Activated T-cell treated with anti-CD3 and anti-CD28 coated beads, Interleukin-2, amount 50 U/mL, for 24 hours (primary cell): Measurements from ENCODE around the gene UBE2J2.

Source experiments
- DNase-seq: peaks from one replicate; pipeline ENCODE4 v3.0.0-alpha.2; 2020
- H3K27ac Mint-ChIP-seq: 2 replicates; pipeline ENCODE4 v1.8.0; 2020; ENCODE audit warnings: mild to moderate bottlenecking, mixed read lengths
- H3K27me3 Mint-ChIP-seq: 2 replicates; pipeline ENCODE4 v1.8.0; 2020; ENCODE audit warnings: mixed read lengths
- H3K36me3 Mint-ChIP-seq: 2 replicates; pipeline ENCODE4 v1.8.0; 2020; ENCODE audit warnings: low read depth, mixed read lengths
- H3K4me1 Mint-ChIP-seq: 2 replicates; pipeline ENCODE4 v1.8.0; 2020; ENCODE audit warnings: low read depth, mixed read lengths
- H3K4me3 Mint-ChIP-seq: 2 replicates; pipeline ENCODE4 v1.8.0; 2020; ENCODE audit warnings: mild to moderate bottlenecking, moderate library complexity, mixed read lengths
- H3K9me3 Mint-ChIP-seq: 2 replicates; pipeline ENCODE4 v1.8.0; 2020; ENCODE audit warnings: mixed read lengths

The UBE2J2 gene

DNA sequence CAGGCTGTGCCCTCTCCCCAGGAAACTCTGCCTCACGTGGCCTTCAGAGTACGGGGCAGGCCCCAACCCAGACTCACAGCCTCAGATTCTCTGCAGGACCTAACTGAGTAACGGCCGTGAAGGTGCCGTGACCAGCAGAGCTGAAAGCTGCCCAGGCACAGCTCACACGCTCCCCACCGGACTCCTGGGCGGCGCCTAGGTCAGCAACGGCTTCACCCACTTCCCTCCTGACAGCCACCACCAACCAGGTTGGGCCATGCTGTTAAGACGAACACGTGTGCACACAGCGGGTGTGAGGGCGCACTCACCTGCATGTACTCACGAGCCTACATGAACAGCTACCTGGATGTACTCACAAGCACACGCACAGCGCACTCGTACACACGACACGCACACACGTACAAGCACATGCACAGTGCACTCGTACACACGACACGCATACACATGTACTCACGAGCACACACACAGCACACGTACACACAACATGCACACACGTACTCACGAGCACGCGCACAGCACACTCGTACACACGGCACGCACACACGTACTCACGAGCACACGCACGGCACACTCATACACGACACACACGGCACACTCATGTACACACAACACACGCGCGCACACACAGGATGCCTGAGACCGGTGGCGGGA, 51.0 kb downstream of the UBE2J2 start:
- no peak for DNase-seq
- Mint-ChIP-seq H3K36me3 (peaks cover 71% of the 10 kb centered on the region), H3K4me1 (peaks cover 33% of the 10 kb centered on the region), H3K9me3 (no peaks in the 10 kb centered on the region), H3K27me3 (no peaks in the 10 kb centered on the region), H3K27ac (peak overlapping the region; percentile 12), H3K4me3 (no peak overlapping the region)

DNA sequence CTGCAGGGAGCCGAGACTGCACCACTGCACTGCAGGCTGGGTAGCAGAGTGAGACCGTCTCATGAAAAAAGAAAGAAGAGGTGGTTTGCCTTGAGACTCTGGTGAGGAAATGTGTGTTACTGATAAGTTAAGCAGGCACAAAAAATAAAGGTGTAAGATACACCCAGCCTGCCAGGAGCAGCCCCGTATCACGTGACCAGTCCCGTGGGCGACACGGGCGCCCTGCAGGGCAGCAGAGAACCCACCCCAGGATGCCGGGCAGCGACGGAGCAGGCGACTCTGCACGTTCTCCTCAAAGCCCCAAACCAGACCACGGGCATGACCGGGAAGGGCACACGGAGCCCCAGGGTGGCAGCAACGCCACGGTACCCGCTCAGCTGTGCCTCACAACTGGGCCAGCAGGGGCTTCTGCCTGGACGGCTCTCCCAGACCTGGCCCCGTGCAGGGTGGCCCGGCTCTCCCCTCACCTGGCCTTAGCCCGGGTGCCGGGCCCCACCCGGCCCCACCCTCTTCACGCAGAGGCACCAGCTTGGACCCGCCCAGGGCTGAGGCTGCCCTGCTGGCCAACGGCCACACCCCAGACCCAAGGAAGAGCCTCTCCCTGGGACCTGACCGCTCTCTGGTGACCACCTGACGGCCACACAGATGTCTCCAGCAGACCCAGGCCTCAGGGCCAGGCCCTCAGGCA, 51.6 kb downstream of the UBE2J2 start:
- H3K4me3 Mint-ChIP-seq: no peak overlapping the region
- no peaks in the 10 kb centered on the region for H3K9me3 Mint-ChIP-seq
- no peak overlapping the region for H3K27ac Mint-ChIP-seq
- no peaks in the 10 kb centered on the region for H3K27me3 Mint-ChIP-seq
- peaks cover 38% of the 10 kb centered on the region for H3K4me1 Mint-ChIP-seq
- H3K36me3 Mint-ChIP-seq: peaks cover 73% of the 10 kb centered on the region
- DNase-seq: no peak

DNA sequence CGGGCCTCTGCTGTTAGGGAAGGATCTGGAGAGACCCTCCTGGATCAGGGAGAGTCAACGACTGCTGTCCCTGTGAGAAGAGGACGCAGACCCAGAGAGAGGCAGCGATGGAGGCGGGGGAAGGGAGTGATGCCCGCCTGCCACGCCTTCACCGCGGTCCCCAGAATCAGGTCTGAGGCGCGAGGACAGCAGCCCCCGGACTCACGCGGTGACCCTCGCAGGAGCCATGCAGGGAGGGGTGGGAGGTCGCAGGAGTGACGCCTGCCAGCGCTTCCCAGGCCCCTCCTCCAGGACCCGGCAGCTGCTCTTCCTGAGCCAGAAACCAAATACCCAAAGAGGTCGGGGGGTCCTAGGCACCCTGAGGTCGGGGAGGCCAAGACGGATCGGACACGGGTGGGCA, 53.5 kb downstream of the UBE2J2 start:
- Mint-ChIP-seq H3K36me3 (peaks cover 73% of the 10 kb centered on the region), H3K4me1 (peaks cover 46% of the 10 kb centered on the region)

DNA sequence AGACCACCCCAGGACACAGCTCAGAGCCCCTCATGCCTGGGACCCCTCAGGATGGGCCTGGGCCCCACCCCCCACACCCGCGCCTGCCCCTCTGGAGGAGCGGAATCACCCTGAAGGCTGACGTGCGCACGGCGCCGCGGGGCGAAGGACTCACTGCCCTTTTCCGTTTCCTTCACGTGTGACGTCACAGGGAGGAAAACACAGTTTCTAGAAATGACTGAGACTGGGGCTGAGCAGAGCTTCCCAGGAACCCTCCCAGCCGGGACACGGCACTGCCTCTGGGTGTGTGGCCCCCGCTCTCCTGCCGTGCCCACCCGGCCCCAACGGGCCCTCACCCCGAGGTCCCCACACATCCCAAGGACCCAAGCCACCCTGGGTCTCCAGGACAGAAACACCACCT, 54.3 kb downstream of the UBE2J2 start:
- Mint-ChIP-seq H3K9me3 (no peaks in the 10 kb centered on the region), H3K27me3 (no peaks in the 10 kb centered on the region), H3K4me3 (peak overlapping the region; percentile 57), H3K36me3 (peaks cover 72% of the 10 kb centered on the region), H3K4me1 (peaks cover 53% of the 10 kb centered on the region), H3K27ac (peak overlapping the region; percentile 89)
- DNase-seq: peak; percentile 65

More for the DNA sequence above, 53.5 kb downstream of the UBE2J2 start:
- no peaks in the 10 kb centered on the region for H3K27me3 Mint-ChIP-seq
- DNase-seq: no peak
- H3K9me3 Mint-ChIP-seq: no peaks in the 10 kb centered on the region
- no peak overlapping the region for H3K4me3 Mint-ChIP-seq
- H3K27ac Mint-ChIP-seq: peak overlapping the region; percentile 89

DNA sequence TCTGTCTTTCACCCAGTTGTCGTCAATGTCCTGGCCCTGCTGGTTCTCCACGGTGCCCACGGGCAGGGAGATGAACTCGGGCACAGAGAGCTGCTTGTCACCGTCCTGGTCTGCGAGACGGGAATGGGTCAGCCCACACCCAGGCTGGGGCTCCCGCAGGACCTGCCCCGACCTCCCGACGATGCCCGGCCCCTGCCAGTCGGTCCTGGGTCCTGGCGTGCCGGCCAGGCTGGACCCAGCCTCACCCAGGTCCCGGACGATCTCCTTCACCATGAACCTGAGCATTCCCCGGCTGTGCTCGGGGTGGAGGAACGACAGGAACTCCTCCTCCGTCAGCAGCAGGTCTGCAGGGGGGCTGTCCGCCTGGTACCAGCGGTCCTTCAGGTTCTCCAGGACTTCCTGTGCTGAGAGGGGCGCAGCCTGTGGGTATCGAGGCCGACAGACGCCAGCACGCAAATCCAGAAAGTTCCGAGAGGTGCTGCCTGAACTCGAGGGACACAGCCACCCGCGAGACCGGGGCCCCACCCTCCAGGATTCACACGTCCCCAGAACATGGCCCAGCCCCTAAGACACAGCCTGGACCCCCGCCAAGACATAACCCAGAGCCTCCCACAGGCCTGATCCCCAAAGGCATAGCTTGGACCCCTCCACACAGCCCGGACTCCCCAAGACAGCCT, 55.0 kb downstream of the UBE2J2 start:
- Mint-ChIP-seq H3K27ac (peak overlapping the region; percentile 89), H3K4me1 (peaks cover 56% of the 10 kb centered on the region)

DNA sequence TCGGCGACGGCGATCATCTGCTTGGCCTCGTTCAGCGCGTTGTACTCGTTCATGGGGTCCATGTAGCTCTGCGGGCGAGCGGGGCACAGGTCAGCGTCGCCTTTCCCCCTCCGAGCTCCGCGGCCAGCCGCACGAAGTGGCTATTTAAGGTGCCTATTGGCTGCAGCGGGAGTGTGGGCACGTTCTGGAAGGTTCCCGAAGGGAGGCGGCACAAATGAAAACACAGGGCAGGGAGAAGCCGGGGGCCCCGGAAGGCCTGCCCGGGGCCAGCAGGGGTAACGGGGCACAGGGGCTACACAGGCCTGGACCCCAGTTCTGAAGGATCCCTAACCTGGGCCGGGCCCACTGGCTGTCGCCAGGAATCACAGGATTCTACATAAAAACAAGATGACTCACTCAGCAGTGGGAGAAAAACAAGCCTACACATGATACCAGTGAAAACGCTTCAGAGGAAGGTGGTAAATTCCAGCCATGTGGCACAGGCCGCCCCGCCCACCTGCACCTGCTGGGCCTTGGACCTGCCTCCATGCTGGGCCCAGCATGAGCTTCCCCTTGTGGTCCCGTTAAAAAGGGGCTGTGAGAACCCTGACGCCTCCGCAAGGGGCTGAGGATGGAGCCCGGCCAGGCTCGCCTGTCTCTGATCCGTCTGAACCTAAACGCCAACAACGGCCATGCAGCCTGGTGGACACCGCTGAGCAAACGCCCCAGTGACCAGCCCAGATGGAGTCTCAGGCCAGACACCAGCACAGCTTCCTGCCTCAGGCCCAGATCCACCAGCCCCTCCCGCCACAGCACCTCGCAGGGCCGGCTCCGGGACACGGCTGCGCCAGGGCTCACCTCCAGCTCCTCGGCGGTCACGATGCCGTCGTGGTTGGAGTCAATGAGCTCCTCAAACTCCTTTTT, 55.8 kb downstream of the UBE2J2 start:
- DNase-seq: peak; percentile 68
- H3K4me3 Mint-ChIP-seq: peak overlapping the region; percentile 64
- peaks cover 55% of the 10 kb centered on the region for H3K4me1 Mint-ChIP-seq
- no peaks in the 10 kb centered on the region for H3K9me3 Mint-ChIP-seq
- H3K27ac Mint-ChIP-seq: peak overlapping the region; percentile 87
- H3K36me3 Mint-ChIP-seq: peaks cover 61% of the 10 kb centered on the region
- no peaks in the 10 kb centered on the region for H3K27me3 Mint-ChIP-seq

More for the DNA sequence above, 55.0 kb downstream of the UBE2J2 start:
- Mint-ChIP-seq H3K4me3 (peak overlapping the region; percentile 64), H3K9me3 (no peaks in the 10 kb centered on the region), H3K36me3 (peaks cover 66% of the 10 kb centered on the region), H3K27me3 (no peaks in the 10 kb centered on the region)
- DNase-seq: no peak

DNA sequence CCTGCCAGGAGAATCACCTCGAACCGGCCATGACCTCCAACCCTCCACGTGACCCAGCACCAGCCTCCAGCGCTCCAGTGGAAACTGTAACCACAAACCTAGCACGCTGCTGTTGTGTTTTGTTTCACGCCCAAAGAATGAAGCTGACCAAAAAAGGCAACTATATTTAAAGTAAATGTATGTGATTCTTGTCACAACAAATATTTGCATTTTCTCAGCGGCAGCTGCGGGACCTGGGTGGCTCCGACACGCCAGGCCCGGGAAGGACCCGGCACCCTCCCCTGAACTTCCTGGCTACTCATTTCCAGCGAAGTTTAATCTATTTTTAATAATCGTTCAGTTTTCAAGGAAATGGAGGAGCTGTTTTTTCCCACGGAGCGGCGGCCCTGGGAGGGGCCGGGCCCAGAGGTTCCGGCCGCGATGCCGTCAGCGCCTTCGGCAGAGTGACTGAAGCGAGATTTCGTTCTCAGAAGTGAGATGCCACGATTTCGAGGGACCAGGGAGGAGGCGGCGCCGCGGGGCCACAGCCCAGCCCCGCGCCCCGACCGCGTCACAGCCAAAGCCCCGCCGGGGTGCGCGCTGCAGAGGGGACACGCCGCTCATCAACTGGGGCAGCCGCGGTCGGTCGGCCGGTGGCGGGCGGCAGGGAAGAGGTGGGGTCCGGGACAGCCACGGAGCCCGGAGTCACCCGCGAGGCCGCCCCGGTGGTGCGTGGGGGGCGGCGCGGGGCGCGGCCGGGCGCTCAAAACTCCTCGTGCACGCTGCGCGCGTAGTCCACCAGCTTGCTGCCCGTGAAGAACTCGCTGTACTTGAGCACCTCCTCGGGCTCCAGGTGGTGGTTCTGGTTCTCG, 56.7 kb downstream of the UBE2J2 start:
- peak overlapping the region; percentile 98 for H3K27ac Mint-ChIP-seq
- H3K9me3 Mint-ChIP-seq: no peaks in the 10 kb centered on the region
- H3K36me3 Mint-ChIP-seq: peaks cover 59% of the 10 kb centered on the region
- peaks cover 53% of the 10 kb centered on the region for H3K4me1 Mint-ChIP-seq
- H3K4me3 Mint-ChIP-seq: peak overlapping the region; percentile 85
- peak; percentile 67 for DNase-seq
- H3K27me3 Mint-ChIP-seq: no peaks in the 10 kb centered on the region

DNA sequence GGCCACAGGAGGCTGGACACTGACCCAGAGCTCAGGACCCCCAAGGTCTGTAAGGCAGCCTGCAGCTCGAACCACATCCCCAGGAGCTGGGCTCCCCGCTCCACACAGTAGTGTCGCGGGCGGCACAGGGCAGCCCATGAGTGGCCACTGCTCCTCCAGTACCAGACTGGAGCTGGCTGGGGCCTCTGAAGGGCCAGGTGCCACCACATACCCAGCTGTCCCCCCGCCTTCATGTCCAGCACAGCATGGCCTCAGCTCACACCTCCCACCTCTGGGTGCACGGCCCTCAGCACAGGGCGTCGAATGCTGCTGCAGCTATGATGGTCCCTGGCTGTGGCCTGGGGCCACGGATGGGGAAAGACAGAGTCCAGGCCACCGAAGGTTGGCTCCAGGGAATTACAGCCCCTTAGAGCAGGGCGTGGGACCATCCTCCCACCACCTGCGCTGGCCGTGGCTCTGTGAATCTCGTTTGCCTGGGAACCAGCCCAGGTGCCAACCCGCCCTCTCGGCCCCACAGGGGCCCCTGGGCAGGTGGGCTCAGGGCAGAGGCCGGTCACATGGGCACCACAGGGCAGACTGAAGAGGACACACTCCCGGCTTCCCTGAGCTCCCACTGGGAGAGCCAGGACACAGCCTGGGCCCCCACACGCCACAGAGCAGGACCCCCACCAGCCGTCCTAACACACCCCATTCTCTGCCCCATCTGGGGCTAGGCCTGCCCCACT, 57.6 kb downstream of the UBE2J2 start:
- H3K4me1 Mint-ChIP-seq: peaks cover 54% of the 10 kb centered on the region
- H3K36me3 Mint-ChIP-seq: peaks cover 60% of the 10 kb centered on the region

DNA sequence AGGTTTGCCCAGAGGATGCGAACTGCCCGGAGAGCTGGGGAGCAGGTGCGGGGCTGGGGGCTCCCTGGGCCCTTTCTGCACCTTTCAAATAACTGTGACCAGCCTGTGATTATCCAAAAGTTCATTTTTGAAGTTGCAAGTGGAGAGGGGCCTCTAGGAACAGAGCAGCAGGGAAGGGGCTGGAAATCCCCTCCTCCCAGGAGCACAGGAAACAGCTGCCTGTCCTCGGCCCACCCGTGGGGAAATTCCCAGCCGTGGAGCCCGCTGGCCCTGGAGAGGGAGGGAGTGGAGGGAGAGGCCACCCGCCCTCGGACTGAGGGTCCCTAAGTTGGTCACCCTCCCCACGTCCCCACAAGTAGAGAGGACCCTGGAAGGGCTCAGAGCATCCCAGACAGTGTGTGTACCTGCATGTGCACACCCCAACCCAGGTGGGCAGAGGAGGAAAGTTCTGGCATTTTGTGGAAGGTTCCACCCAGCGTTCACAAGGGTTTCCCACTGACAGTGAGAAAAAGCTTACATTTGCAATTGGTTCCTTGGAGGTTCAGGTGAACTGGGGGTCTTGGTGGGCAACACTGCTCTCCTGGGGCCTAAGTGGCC, 58.5 kb downstream of the UBE2J2 start:
- H3K9me3 Mint-ChIP-seq: no peaks in the 10 kb centered on the region
- peak; percentile 55 for DNase-seq
- peak overlapping the region; percentile 85 for H3K4me3 Mint-ChIP-seq
- H3K36me3 Mint-ChIP-seq: peaks cover 60% of the 10 kb centered on the region
- peak overlapping the region; percentile 98 for H3K27ac Mint-ChIP-seq
- peaks cover 53% of the 10 kb centered on the region for H3K4me1 Mint-ChIP-seq
- no peaks in the 10 kb centered on the region for H3K27me3 Mint-ChIP-seq

More for the DNA sequence above, 57.6 kb downstream of the UBE2J2 start:
- Mint-ChIP-seq H3K27me3 (no peaks in the 10 kb centered on the region), H3K27ac (peak overlapping the region; percentile 98), H3K4me3 (peak overlapping the region; percentile 85), H3K9me3 (no peaks in the 10 kb centered on the region)
- peak; percentile 41 for DNase-seq

DNA sequence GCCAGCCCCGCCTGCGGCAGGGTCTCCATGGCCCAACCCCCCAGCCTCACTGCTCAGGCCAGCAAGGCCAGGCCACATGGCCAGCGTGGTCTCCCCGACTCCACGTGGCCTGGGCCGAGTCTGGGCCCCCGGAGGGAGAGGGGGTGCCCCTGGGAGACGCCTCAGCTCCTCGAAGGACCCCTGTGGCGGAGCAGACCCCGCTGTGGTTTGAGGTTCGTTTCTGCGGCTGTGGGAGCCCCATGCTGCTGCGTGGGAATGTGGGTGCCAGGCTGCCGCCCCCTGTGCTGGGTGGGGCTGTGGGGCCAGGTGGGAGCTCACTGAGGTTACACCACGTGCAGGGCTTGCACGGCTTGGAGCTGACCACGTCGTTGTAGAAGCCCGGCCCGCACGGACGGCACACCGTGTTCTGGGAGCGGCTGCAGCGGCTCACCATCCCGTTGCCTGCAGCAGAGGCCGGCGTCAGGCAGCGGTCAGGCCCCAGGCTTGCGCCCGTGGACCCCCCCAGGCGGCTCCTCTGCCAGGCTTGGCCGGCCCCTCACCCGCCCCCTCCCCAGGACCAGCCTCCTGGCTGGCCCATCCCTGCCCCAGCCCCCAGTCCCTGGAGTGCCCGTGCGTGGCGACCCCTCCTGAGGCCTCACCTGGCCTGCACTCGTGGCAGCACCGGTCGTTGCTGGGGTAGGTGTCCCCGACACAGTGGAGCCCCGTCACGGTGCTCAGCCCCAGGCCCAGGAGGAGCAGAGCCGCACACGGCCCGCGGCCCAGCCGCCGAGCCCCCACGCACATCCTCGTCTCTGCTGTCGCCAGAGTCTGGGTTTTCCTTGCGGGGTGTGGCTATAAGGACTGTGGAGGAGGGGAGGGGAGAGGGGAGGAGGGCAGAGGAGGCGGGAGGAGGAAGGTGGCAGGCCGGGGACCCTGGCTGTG, 60.0 kb downstream of the UBE2J2 start, which contains the start of gene TNFRSF4:
TSS of gene TNFRSF4 (minus strand) at position 809 of the 921 bp plus-strand sequence. CDS start at position 783, 26 bp downstream.
- Mint-ChIP-seq H3K4me1 (peaks cover 60% of the 10 kb centered on the region), H3K4me3 (peak within 1 kb of the TSS; percentile 85), H3K9me3 (no peaks in the 10 kb centered on the region), H3K27ac (peak within 1 kb of the TSS; percentile 98), H3K27me3 (no peaks in the 10 kb centered on the region), H3K36me3 (peaks cover 67% of the 10 kb centered on the region)
- peak; percentile 73 for DNase-seq

DNA sequence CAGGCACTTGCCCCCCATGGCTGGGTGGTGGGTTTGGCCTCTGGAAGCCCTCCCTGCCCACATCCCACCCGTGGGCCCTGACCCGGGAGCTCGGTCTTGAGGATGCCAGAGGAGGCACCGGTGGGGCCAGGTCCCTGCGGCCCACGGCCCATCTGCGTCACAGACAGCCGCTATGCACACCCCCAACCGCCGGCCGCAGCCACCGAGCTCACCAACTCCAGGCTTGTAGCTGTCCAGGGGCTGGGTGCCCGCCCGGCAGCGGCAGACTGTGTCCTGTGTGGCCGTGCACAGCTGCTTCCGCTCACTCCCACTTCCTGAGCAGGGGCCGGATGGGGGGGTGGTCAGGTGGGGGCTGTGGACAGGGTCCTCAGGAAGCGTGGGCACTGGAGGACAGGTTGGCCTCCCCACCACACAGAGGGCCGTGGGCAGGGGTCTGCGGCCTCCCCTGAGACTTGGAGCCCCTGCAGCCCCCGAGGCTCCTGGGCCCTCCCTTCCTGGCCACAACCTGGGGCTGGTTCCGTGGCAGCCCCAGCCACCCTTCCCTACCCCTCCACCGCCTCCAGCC, 60.8 kb downstream of the UBE2J2 start:
- Mint-ChIP-seq H3K27ac (peak overlapping the region; percentile 87), H3K36me3 (peaks cover 62% of the 10 kb centered on the region), H3K27me3 (no peaks in the 10 kb centered on the region), H3K9me3 (no peaks in the 10 kb centered on the region), H3K4me3 (peak overlapping the region; percentile 85), H3K4me1 (peaks cover 60% of the 10 kb centered on the region)
- DNase-seq: peak; percentile 71
